Activated naive CD4-positive, alpha-beta T cell treated with anti-CD3 and anti-CD28 coated beads, Interleukin-2, amount 50 U/mL, for 24 hours (primary cell): ENCODE measurements around the gene XPNPEP2.

Source experiments
- H3K27ac Mint-ChIP-seq: one replicate; pipeline ENCODE4 v1.8.0; 2021; ENCODE audit warnings: mild to moderate bottlenecking, mixed read lengths
- H3K27me3 Mint-ChIP-seq: one replicate; pipeline ENCODE4 v1.8.0; 2021; ENCODE audit warnings: mixed read lengths
- H3K36me3 Mint-ChIP-seq: one replicate; pipeline ENCODE4 v1.8.0; 2021; ENCODE audit warnings: mixed read lengths
- H3K4me1 Mint-ChIP-seq: one replicate; pipeline ENCODE4 v1.8.0; 2021; ENCODE audit warnings: mixed read lengths
- H3K4me3 Mint-ChIP-seq: one replicate; pipeline ENCODE4 v1.8.0; 2021; ENCODE audit warnings: mild to moderate bottlenecking, mixed read lengths
- H3K9me3 Mint-ChIP-seq: one replicate; pipeline ENCODE4 v1.8.0; 2021; ENCODE audit warnings: mixed read lengths

XPNPEP2 gene

GRCh38 chrX:129813662-129814368, 75.0 kb downstream of the XPNPEP2 start:
- Mint-ChIP-seq H3K4me1 (peaks cover 8% of the 10 kb centered on the region), H3K9me3 (no peaks in the 10 kb centered on the region), H3K27me3 (no peaks in the 10 kb centered on the region), H3K4me3 (no peak overlapping the region), H3K36me3 (peaks cover 9% of the 10 kb centered on the region), H3K27ac (no peak overlapping the region)

GRCh38 chrX:129818123-129818522, 79.3 kb downstream of the XPNPEP2 start:
- Mint-ChIP-seq H3K4me1 (no peaks in the 10 kb centered on the region), H3K27me3 (no peaks in the 10 kb centered on the region), H3K27ac (no peak overlapping the region), H3K9me3 (no peaks in the 10 kb centered on the region), H3K36me3 (peaks cover 1% of the 10 kb centered on the region), H3K4me3 (no peak overlapping the region)
